ENCODE measurements around the gene PHF5A. TPM values are rescaled to one million over a fixed set of nuclear protein-coding genes. Genes with fewer than 3 reads are reported as not detected.
"Not testable (repeated sequence)": the region's sequence is repeated elsewhere in the genome, so short reads cannot be mapped to it uniquely, and the experiment has no call there.

PHF5A gene
- polyA plus RNA-seq, 10 donors = 29.1 to 45.8 (median 38.8) TPM

GRCh38 chr22:41458161-41458728 lies 10.2 kb downstream of the PHF5A start:
- DNase-seq = no peak

- DNase-seq = peak; percentile 99 to 100 (median 100)
These were observed 20.2 kb downstream of the PHF5A start for GRCh38 chr22:41448189-41448808.

- peak; percentile 75 to 96 (median 89) for DNase-seq
These were observed 20.9 kb downstream of the PHF5A start for GRCh38 chr22:41447435-41448188.

GRCh38 chr22:41446639-41447434 lies 21.7 kb downstream of the PHF5A start, which contains the start of gene TOB2:
TOB2 (minus strand) TSS chr22:41446801; CDS start chr22:41437345, 9,456 bp downstream.
- peak; percentile 96 to 97 (median 96) for DNase-seq

- no peak for DNase-seq
These were observed 22.4 kb downstream of the PHF5A start for GRCh38 chr22:41446057-41446501.

- DNase-seq = peak in 2 of 3 donors; percentile 33 to 59
These were observed 23.1 kb downstream of the PHF5A start for GRCh38 chr22:41445129-41446056.

- peak; percentile 98 to 99 (median 99) for DNase-seq
These were observed 23.9 kb downstream of the PHF5A start for GRCh38 chr22:41444360-41445128.

GRCh38 chr22:41442240-41442792 lies 26.2 kb downstream of the PHF5A start:
- no peak for DNase-seq

- DNase-seq = not testable (repeated sequence)
These were observed 28.0 kb downstream of the PHF5A start for GRCh38 chr22:41440511-41440910.

GRCh38 chr22:41437198-41437597 lies 31.3 kb downstream of the PHF5A start:
- no peak for DNase-seq

GRCh38 chr22:41436322-41437113 lies 32.0 kb downstream of the PHF5A start:
- DNase-seq = no peak

GRCh38 chr22:41435560-41435959 lies 32.9 kb downstream of the PHF5A start:
- no peak for DNase-seq

- not testable (repeated sequence) for DNase-seq
These were observed 34.0 kb downstream of the PHF5A start for GRCh38 chr22:41434361-41435003.

GRCh38 chr22:41433480-41433879 lies 35.0 kb downstream of the PHF5A start:
- DNase-seq = not testable (repeated sequence)

GRCh38 chr22:41431656-41432055 lies 36.8 kb downstream of the PHF5A start:
- no peak for DNase-seq

- no peak for DNase-seq
These were observed 38.5 kb downstream of the PHF5A start for GRCh38 chr22:41429951-41430332.

GRCh38 chr22:41429232-41429950 lies 39.1 kb downstream of the PHF5A start:
- no peak for DNase-seq

Measured in muscle of back (tissue), 11 donors.